ENCODE data around the gene DEGS2. TPM values are rescaled to one million over a fixed set of nuclear protein-coding genes. Genes with fewer than 3 reads are reported as not detected.
"Not testable (repeated sequence)": the region's sequence is repeated elsewhere in the genome, so short reads cannot be mapped to it uniquely, and the experiment has no call there.

DEGS2 gene
- polyA plus RNA-seq (2011; rRNA removed) = 0.38 and 0.93 TPM in 2 replicates
- 1.2 and 1.9 TPM in 2 replicates for polyA plus RNA-seq (2012; cell fraction: cytosol; rRNA removed)
- 2.1 and 4.4 TPM in 2 replicates for polyA plus RNA-seq (2012; cell fraction: nucleus; rRNA removed)
- 1.1 to 2.3 TPM (median 1.6 TPM) in 3 replicates for polyA plus RNA-seq (2017; fragmentation: RNase III; extraction: RNeasy Plus Mini Kit Qiagen cat#74134 plus additional on column Dnase treatment)
- 0.39 and 0.91 TPM in 2 replicates for polyA minus RNA-seq (2011; rRNA and poly(A)+ RNA removed)

GRCh38 chr14:100159094-100159864, at the start of gene DEGS2:
TSS of gene DEGS2 (minus strand) at chr14:100159645. CDS start at chr14:100159587, 58 bp downstream.
- WGBS (ENCODE audit: missing lambda C conversion rate) = 62% methylated on average over 19 of the region's 94 CpGs
- peaks cover 20% of the 10 kb centered on the region for H3K4me1 ChIP-seq
- TF ChIP-seq HOXB13 (CRISPR knock-in tag; IDR thresholded peaks at IDR 0.05; ENCODE audit: low read depth) (no peak), HOXA7 (CRISPR knock-in tag; IDR thresholded peaks at IDR 0.05) (no peak), RAD21 (conservative IDR thresholded peaks at IDR 0.05 in 1 of 2, IDR thresholded peaks at IDR 0.05 in 1 of 2) (no peak), PHF8 (IDR thresholded peaks at IDR 0.05; ENCODE audit: borderline replicate concordance, low read depth) (no peak), CTCF (IDR thresholded peaks at IDR 0.05) (no peak), GATA3 (IDR thresholded peaks at IDR 0.05; ENCODE audit: borderline replicate concordance) (no peak), FOXS1 (CRISPR knock-in tag; IDR thresholded peaks at IDR 0.05) (no peak), TFCP2L1 (CRISPR knock-in tag; IDR thresholded peaks at IDR 0.05) (no peak), NFE2L2 (conservative IDR thresholded peaks at IDR 0.05; ENCODE audit: low read length) (no peak), HDAC2 (IDR thresholded peaks at IDR 0.05) (no peak), REST (IDR thresholded peaks at IDR 0.05) (no peak), HES2 (IDR thresholded peaks at IDR 0.05) (no peak), RNF2 (IDR thresholded peaks at IDR 0.05; ENCODE audit: borderline replicate concordance, low read depth) (no peak), RCOR1 (IDR thresholded peaks at IDR 0.05; ENCODE audit: low read depth, low read length) (no peak), ZC3H11A (IDR thresholded peaks at IDR 0.05) (no peak), FOSL2 (IDR thresholded peaks at IDR 0.05) (no peak), FOSL2 (CRISPR knock-in tag; IDR thresholded peaks at IDR 0.05) (no peak), CEBPB (IDR thresholded peaks at IDR 0.05) (no peak), SMC3 (IDR thresholded peaks at IDR 0.05) (no peak), HEYL (CRISPR knock-in tag; IDR thresholded peaks at IDR 0.05) (no peak)
- peak within 1 kb of the TSS; percentile 90 for H3K4me2 ChIP-seq
- ATAC-seq (peak; percentile 66 to 77), FAIRE-seq (no peak), DNase-seq (ENCODE audit: low read depth in 1 of 2, low spot score in 1 of 2) (peak; percentile 23 to 46)
- H3K4me3 ChIP-seq = peak within 1 kb of the TSS; percentile 53
- peak within 1 kb of the TSS; percentile 20 to 55; a peak in 4 of 6 replicates for H3K27ac ChIP-seq
- ChIA-PET POLR2A (interaction anchor here (0.5 to 0.6 kb wide), 2 partner anchors 259 to 283 kb away, joined by 3 to 4 read pairs; no protein-coding TSS in a partner anchor), CTCF (interaction anchor here (2.1 to 2.7 kb wide), 3 partner anchors 14 to 177 kb away, joined by 5 to 13 read pairs (median 9); no protein-coding TSS in a partner anchor)
- peaks cover 12% of the 10 kb centered on the region for H3K9me3 ChIP-seq

GRCh38 chr14:100208136-100208535, 48.7 kb upstream of the DEGS2 start:
- POLR2A ChIA-PET; H3K4me3 ChIP-seq; H3K4me2 ChIP-seq; FAIRE-seq; ATAC-seq; DNase-seq (ENCODE audit: low read depth in 1 of 2, low spot score in 1 of 2); CTCF ChIA-PET; H3K9me3 ChIP-seq; H3K27ac ChIP-seq: not testable (repeated sequence)
- 93% methylated on average over 25 of the region's 33 CpGs for WGBS (ENCODE audit: missing lambda C conversion rate)
- H3K4me1 ChIP-seq = peaks cover 26% of the 10 kb centered on the region

GRCh38 chr14:100207588-100207987, 48.1 kb upstream of the DEGS2 start:
- 85% methylated on average over 10 of the region's 10 CpGs for WGBS (ENCODE audit: missing lambda C conversion rate)
- H3K4me3 ChIP-seq; DNase-seq (ENCODE audit: low read depth in 1 of 2, low spot score in 1 of 2); H3K9me3 ChIP-seq; FAIRE-seq; H3K4me2 ChIP-seq; ATAC-seq; POLR2A ChIA-PET; H3K27ac ChIP-seq; CTCF ChIA-PET: not testable (repeated sequence)
- H3K4me1 ChIP-seq = peaks cover 22% of the 10 kb centered on the region

- Histone ChIP-seq H3K4me2 (peak overlapping the region; percentile 62), H3K4me1 (peaks cover 22% of the 10 kb centered on the region), H3K27ac (peak overlapping the region; percentile 52 to 69; a peak in 4 of 6 replicates)
- ATAC-seq; H3K9me3 ChIP-seq; FAIRE-seq; DNase-seq (ENCODE audit: low read depth in 1 of 2, low spot score in 1 of 2); H3K4me3 ChIP-seq: not testable (repeated sequence)
- CTCF ChIA-PET = interaction anchor here (1.1 to 4.2 kb wide), 4 partner anchors 8 to 35 kb away, joined by 3 to 53 read pairs (median 3); no protein-coding TSS in a partner anchor
- POLR2A ChIA-PET = interaction anchor here (0.5 to 2.1 kb wide), 3 partner anchors 10 to 12 kb away, joined by 3 to 7 read pairs (median 4); no protein-coding TSS in a partner anchor
- WGBS (ENCODE audit: missing lambda C conversion rate) = 83% methylated on average over 7 of the region's 7 CpGs
These were observed 45.4 kb upstream of the DEGS2 start for GRCh38 chr14:100204835-100205167.

Measured in A549 (cell line).